Gastrocnemius medialis (tissue), 4 donors: Measurements from ENCODE around the gene MC1R. TPM values are rescaled to one million over a fixed set of nuclear protein-coding genes. Genes with fewer than 3 reads are reported as not detected.

Source experiments
- ATAC-seq, 2 donors: fragments of 150-250 bp; one replicate each; pipeline ENCODE4 v1.9.1; 2016
- DNase-seq, 2 donors: peaks; one replicate each; pipeline ENCODE4 v3.0.0-alpha.2; 2019
- H3K27ac ChIP-seq, 4 donors: fragments of 200-600 bp; sonication (generic); 1 replicate in 1 of 4; 2 replicates in 3 of 4; pipeline ENCODE4 v1.5.1; 2016 to 2018; ENCODE audit warnings: mild to moderate bottlenecking in 2 of 4, moderate library complexity in 1 of 4
- H3K27me3 ChIP-seq, 3 donors: fragments of 200-600 bp; sonication (generic) in 2 of 3; 1 replicate in 1 of 3; 2 replicates in 2 of 3; pipeline versions ENCODE4 v1.5.1 to v1.6.0; 2016 to 2019; ENCODE audit warnings: mild to moderate bottlenecking in 1 of 3, moderate library complexity in 1 of 3
- H3K36me3 ChIP-seq, 2 donors: fragments of 200-600 bp; sonication (generic) in 1 of 2; one replicate each; pipeline ENCODE4 v1.5.1; 2017 to 2018
- H3K4me1 ChIP-seq, 2 donors: fragments of 200-600 bp; sonication (generic) in 1 of 2; one replicate each; pipeline ENCODE4 v1.5.1; 2016 to 2017; ENCODE audit warnings: mild to moderate bottlenecking in 2 of 2
- H3K4me3 ChIP-seq, 4 donors: fragments of 200-600 bp; sonication (generic) in 3 of 4; 1 replicate in 1 of 4; 2 replicates in 3 of 4; pipeline ENCODE4 v1.5.1; 2016 to 2019; ENCODE audit warnings: mild to moderate bottlenecking in 2 of 4
- H3K9me3 ChIP-seq, 3 donors: fragments of 200-600 bp; sonication (generic) in 2 of 3; 1 replicate in 1 of 3; 2 replicates in 2 of 3; pipeline ENCODE4 v1.5.1; 2016 to 2019
- POLR2A ChIP-seq, 2 donors: fragments of 450-650 bp; IDR thresholded peaks; one replicate each; pipeline ENCODE4 v1.6.1; 2017; ENCODE audit warnings: antibody characterized with exemption in 2 of 2, mild to moderate bottlenecking in 2 of 2, moderate library complexity in 2 of 2
- in situ Hi-C, 4 donors: fragments of 200-750 bp; cut with MboI; loops; one replicate each; pipeline versions ENCODE4 v1.15.0 to v1.8.0; 2017; ENCODE audit warnings: low sequenced_read_pairs in 4 of 4
- intact Hi-C: fragments of 100-400 bp; cut with DNase I; formaldehyde crosslinking; loops from one replicate; pipeline ENCODE4 v1.15.1; 2023; ENCODE audit warnings: low total_unique reads
- total RNA-seq, 4 donors: library from RNA; depleted of rRNA; stranded (reverse); fragments of >200 nt; gene quantifications; one replicate each; pipeline versions ENCODE4 v1.1.0 to v1.2.3, GENCODE V29; 2016
- TF ChIP-seq, protein P1 (sequence below), 5 experiments: fragments of 450-650 bp in 3 of 5; fragments of 200-600 bp in 2 of 5; sonication (generic) in 2 of 5; IDR thresholded peaks in 4 of 5; conservative IDR thresholded peaks in 1 of 5; 1 replicate in 4 of 5; 2 replicates in 1 of 5; pipeline ENCODE4 v1.5.1; 2016 to 2019; ENCODE audit warnings: antibody characterized with exemption in 5 of 5, mild to moderate bottlenecking in 3 of 5, moderate library complexity in 3 of 5

Gene MC1R
- total RNA-seq, 4 donors from 2014 or later = 0.33 to 1.8 (median 0.92) TPM

DNA sequence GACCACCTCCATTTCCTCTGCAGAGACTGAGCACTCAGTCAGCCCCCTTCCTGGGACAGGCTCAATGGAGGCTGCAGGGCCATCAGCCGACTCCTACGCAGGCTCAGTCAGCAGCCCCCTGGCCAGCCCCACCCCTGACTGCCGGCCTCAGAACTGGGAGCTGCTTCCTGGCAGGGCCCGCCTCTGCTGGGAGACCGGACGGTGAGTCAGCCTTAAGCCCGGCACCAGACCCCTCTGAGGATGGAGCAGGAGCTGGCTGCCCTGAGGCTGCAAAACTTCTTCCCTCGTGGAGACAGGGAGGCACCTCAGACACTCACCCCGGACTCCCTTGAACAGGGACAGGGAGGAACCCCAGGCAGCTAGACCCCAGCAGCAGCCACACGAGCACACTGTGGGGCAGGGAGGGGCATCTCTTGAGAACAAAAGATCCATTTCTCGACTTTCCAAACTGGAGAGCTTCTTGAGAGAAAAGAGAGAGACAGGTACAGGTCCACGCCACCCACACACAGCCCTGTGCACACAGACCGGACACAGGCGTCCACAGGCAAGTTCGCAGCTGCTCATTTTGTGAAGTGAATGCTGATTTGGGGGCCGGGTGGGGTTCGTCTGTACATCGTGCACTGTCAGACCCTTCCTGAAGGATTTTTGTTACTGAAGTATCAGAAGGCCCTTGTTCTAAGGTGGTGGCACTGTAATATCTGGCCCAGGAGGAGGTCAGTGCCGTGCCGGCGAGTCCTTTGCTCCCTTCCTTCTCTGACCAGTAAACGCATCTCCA lies 3.2 kb downstream of the MC1R start:
- no peak for DNase-seq
- H3K4me3 ChIP-seq = peak overlapping the region; percentile 19 to 83 (median 61)
- peak overlapping the region in 1 of 4 donors; percentile 60 for H3K27ac ChIP-seq
- no peak for ATAC-seq
- peaks cover 60 to 73% (median 73%) of the 10 kb centered on the region in 3 donors for H3K27me3 ChIP-seq
- H3K4me1 ChIP-seq = peaks cover 19 to 33% of the 10 kb centered on the region in 2 donors
- intact Hi-C loops (no loop called here), in situ Hi-C loops (no loop called here)
- H3K9me3 ChIP-seq = no peaks in the 10 kb centered on the region
- TF ChIP-seq, protein P1, sequence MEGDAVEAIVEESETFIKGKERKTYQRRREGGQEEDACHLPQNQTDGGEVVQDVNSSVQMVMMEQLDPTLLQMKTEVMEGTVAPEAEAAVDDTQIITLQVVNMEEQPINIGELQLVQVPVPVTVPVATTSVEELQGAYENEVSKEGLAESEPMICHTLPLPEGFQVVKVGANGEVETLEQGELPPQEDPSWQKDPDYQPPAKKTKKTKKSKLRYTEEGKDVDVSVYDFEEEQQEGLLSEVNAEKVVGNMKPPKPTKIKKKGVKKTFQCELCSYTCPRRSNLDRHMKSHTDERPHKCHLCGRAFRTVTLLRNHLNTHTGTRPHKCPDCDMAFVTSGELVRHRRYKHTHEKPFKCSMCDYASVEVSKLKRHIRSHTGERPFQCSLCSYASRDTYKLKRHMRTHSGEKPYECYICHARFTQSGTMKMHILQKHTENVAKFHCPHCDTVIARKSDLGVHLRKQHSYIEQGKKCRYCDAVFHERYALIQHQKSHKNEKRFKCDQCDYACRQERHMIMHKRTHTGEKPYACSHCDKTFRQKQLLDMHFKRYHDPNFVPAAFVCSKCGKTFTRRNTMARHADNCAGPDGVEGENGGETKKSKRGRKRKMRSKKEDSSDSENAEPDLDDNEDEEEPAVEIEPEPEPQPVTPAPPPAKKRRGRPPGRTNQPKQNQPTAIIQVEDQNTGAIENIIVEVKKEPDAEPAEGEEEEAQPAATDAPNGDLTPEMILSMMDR (IDR thresholded peaks at IDR 0.05 in 4 of 5, conservative IDR thresholded peaks at IDR 0.05 in 1 of 5) = no peak
- TF ChIP-seq POLR2A (IDR thresholded peaks at IDR 0.05) = peak in 1 of 2 donors; percentile 21
- H3K36me3 ChIP-seq = no peaks in the 10 kb centered on the region

DNA sequence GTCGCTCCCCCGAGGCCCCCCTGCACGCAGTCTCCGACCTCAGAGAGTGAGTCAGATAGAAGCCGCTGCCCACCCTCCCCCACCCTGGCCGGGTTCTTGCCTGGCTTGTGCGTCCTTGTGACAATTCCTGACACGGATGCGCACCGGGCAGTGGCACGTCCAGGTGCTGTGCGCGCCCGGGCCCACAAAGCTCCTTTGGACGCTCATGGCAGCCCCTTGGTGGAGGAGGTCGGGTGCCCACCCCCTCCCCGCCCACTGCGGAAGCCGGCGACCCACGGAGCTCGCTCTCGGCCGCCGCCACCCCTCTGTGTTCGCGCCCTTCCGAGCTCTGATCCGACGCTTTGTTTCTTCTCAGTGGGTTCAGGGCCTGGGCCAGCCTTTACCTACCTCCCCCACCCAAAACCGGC lies 3.8 kb downstream of the MC1R start:
- H3K9me3 ChIP-seq = no peaks in the 10 kb centered on the region
- in situ Hi-C loops = no loop called here
- no peaks in the 10 kb centered on the region for H3K36me3 ChIP-seq
- intact Hi-C loops = no loop called here
- ATAC-seq (no peak), DNase-seq (no peak)
- peak overlapping the region; percentile 22 to 60 (median 39) for H3K27ac ChIP-seq
- H3K4me1 ChIP-seq = peaks cover 19 to 33% of the 10 kb centered on the region in 2 donors
- H3K27me3 ChIP-seq = peaks cover 60 to 73% (median 70%) of the 10 kb centered on the region in 3 donors
- H3K4me3 ChIP-seq = peak overlapping the region; percentile 59 to 83 (median 61)
- no peak for TF ChIP-seq POLR2A (IDR thresholded peaks at IDR 0.05)
- TF ChIP-seq, protein P1 (IDR thresholded peaks at IDR 0.05 in 4 of 5, conservative IDR thresholded peaks at IDR 0.05 in 1 of 5) = no peak

DNA sequence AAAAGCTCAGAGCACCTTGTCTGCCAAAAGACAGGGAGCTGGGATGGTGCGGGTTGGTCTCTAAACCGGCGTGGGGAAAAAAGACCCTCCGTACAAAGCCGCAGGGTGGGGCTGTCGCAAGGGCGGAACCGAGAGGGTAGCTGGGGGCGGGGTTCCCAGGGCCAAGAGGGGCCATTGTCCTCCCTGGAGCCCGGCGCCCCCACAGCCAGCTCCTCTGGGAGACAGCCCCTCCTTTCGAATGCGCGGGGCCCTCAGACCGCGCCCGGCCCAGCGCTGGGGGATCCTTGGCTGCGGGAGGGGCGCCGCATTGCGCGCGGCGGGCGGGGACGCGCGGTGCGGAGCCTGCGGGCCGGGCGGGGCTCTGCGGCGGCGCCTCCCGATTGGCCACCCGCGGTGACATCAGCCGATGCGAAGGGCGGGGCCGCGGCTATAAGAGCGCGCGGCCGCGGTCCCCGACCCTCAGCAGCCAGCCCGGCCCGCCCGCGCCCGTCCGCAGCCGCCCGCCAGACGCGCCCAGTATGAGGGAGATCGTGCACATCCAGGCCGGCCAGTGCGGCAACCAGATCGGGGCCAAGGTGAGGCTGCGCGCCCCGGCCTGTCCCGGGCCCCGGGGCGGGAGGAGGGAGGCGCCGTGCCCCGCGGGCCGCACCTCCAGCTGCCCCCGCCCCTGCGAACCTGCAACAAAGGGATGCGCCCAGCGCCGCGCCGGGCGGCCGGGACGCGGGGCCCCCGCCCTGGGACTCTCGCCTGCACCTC lies 4.4 kb downstream of the MC1R start, which contains the start of gene TUBB3:
TSS of gene TUBB3 (plus strand) at position 459 of the 756 bp plus-strand sequence. CDS start at position 519, 60 bp downstream.
- Histone ChIP-seq H3K4me3 (peak within 1 kb of the TSS; percentile 59 to 83 (median 61)), H3K27me3 (peaks cover 60 to 70% (median 64%) of the 10 kb centered on the region in 3 donors), H3K36me3 (no peaks in the 10 kb centered on the region), H3K9me3 (no peaks in the 10 kb centered on the region), H3K4me1 (peaks cover 15 to 29% of the 10 kb centered on the region in 2 donors), H3K27ac (peak within 1 kb of the TSS; percentile 22 to 60 (median 39))
- TF ChIP-seq, protein P1 (IDR thresholded peaks at IDR 0.05 in 4 of 5, conservative IDR thresholded peaks at IDR 0.05 in 1 of 5) = no peak
- peak; percentile 54 to 80 for TF ChIP-seq POLR2A (IDR thresholded peaks at IDR 0.05)
- no peak for DNase-seq
- intact Hi-C loops = no loop called here
- in situ Hi-C loops = no loop called here
- peak; percentile 21 to 38 for ATAC-seq

DNA sequence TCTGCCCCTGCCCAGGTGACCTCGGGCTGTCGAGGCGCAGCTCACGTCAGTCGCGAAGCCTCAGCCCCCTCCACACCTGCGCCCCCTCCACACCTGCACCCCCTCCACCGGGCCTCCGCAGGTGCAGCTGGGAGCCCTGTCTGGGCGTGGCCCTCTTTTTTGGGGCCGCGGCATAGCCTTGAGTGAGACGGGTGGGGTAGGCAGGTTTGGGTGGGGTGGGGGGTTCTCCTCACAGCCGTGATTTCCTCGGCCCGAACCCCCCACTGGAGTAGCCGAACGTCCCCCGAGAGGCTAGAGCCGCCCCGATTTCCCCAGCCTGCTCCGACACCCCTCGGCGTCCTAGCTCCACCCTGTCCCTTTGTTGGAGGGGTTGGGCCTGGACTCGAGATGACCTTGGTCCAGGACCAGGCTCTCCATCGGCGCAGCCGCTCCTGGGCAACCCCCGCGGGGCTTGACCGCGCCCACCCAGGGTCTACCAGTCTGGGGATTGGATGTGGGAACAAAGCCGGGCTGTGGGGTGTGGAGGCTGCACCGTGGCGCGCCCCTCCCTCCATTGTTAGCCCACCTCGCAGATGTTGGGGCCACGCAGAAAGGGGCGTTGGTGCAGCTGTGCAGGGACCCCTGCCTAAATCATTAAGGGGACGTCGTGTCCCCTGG lies 5.1 kb downstream of the MC1R start:
- TF ChIP-seq, protein P1 (IDR thresholded peaks at IDR 0.05 in 4 of 5, conservative IDR thresholded peaks at IDR 0.05 in 1 of 5) = no peak
- TF ChIP-seq POLR2A (IDR thresholded peaks at IDR 0.05) = no peak
- Histone ChIP-seq H3K36me3 (no peaks in the 10 kb centered on the region), H3K27me3 (peaks cover 54 to 63% (median 57%) of the 10 kb centered on the region in 3 donors), H3K4me3 (peak overlapping the region; percentile 14 to 83 (median 61)), H3K4me1 (peaks cover 12 to 21% of the 10 kb centered on the region in 2 donors), H3K9me3 (no peaks in the 10 kb centered on the region), H3K27ac (no peak overlapping the region)
- intact Hi-C loops = no loop called here
- no peak for ATAC-seq
- in situ Hi-C loops = no loop called here
- DNase-seq = no peak
